Activated CD8-positive, alpha-beta memory T cell treated with anti-CD3 and anti-CD28 coated beads, Interleukin-2, amount 50 U/mL, for 1 hour (primary cell): ENCODE results near the gene ESAM.
A peak's percentile ranks its signal among the peaks of the same experiment; 100 is the strongest.
"Not testable (repeated sequence)": the region's sequence is repeated elsewhere in the genome, so short reads cannot be mapped to it uniquely, and the experiment has no call there.

Source experiments
- DNase-seq: peaks from one replicate; pipeline ENCODE4 v3.0.0-alpha.2; 2020; ENCODE audit errors: extremely low read depth

Gene ESAM

GRCh38 chr11:124776865-124777645, 15.0 kb upstream of the ESAM start:
- no peak for DNase-seq

GRCh38 chr11:124770959-124771358, 8.9 kb upstream of the ESAM start:
- not testable (repeated sequence) for DNase-seq

- no peak for DNase-seq
These were observed 8.0 kb upstream of the ESAM start for GRCh38 chr11:124769806-124770774.

GRCh38 chr11:124768914-124769313, 6.8 kb upstream of the ESAM start:
- no peak for DNase-seq

- DNase-seq: no peak
These were observed 4.1 kb upstream of the ESAM start for GRCh38 chr11:124766156-124766555.

- peak; percentile 74 for DNase-seq
These were observed 1.3 kb upstream of the ESAM start for GRCh38 chr11:124763156-124763947.

GRCh38 chr11:124762624-124763155, 600 bp upstream of the ESAM start:
- no peak for DNase-seq

GRCh38 chr11:124761301-124762104, 587 bp downstream of the ESAM start:
- no peak for DNase-seq

GRCh38 chr11:124760806-124761205, 1.3 kb downstream of the ESAM start:
- DNase-seq: no peak

- no peak for DNase-seq
These were observed 1.9 kb downstream of the ESAM start for GRCh38 chr11:124760205-124760652.

- DNase-seq: no peak
These were observed 2.6 kb downstream of the ESAM start for GRCh38 chr11:124759266-124760204.

GRCh38 chr11:124758355-124759265, 3.5 kb downstream of the ESAM start:
- DNase-seq: no peak

- no peak for DNase-seq
These were observed 4.8 kb downstream of the ESAM start for GRCh38 chr11:124757320-124757719.

- DNase-seq: no peak
These were observed 5.3 kb downstream of the ESAM start for GRCh38 chr11:124756753-124757227.

GRCh38 chr11:124756033-124756752, 5.9 kb downstream of the ESAM start:
- DNase-seq: no peak

GRCh38 chr11:124754710-124755109, 7.4 kb downstream of the ESAM start:
- DNase-seq: no peak

GRCh38 chr11:124754309-124754708, 7.8 kb downstream of the ESAM start:
- DNase-seq: no peak

- DNase-seq: no peak
These were observed 8.5 kb downstream of the ESAM start for GRCh38 chr11:124753624-124754023.
